Limb (tissue), 2 donors: ENCODE measurements around the gene GNPTG.

Source experiments
- DNase-seq, 2 donors: peaks; one replicate each; pipeline ENCODE4 v3.0.0-alpha.2; 2016; ENCODE audit errors: extremely low spot score in 2 of 2

Gene GNPTG

DNA sequence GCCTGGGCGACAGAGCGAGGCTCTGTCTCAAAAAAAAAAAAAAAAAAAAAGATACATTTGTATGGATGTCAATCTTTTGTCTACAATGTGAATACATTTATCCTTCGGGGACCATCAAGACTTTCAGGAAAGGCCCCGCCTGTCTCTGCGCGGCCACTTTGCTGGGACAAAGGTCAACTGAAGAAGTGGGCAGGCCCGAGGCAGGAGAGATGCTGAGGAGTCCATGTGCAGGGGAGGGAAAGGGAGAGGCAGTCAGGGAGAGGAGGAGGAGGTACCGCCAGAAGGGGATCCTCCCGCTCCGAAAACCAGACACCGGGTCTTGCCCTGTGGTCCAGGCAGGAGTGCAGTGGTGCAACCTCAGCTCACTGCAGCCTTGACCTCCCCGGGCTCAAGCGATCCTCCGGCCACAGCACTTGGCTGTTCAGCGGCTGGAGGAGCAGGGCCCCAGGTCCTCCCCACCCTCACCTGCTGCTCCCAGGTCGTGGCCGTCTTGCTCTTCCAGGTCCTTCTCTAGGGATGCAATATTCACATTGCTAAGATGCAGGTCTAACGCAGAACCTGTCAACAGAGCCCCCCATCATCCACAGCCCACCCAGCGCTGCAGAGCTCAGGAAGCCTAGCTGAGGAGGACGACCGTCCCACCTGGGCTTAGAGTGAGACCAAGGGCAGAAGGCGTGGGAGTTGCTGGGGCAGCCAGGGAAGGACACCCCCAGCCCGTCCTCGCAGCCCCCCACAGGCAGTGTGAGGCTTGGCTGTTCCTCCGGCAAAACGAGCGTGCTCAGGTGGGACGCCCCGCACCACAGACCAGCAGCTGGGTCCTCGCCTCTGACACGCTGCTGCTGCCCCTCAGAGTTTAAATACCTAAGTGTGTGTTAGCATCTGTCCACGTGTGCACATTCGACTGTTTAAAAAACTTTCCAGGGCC is 19.6 kb downstream of the GNPTG start:
- DNase-seq, result no peak

DNA sequence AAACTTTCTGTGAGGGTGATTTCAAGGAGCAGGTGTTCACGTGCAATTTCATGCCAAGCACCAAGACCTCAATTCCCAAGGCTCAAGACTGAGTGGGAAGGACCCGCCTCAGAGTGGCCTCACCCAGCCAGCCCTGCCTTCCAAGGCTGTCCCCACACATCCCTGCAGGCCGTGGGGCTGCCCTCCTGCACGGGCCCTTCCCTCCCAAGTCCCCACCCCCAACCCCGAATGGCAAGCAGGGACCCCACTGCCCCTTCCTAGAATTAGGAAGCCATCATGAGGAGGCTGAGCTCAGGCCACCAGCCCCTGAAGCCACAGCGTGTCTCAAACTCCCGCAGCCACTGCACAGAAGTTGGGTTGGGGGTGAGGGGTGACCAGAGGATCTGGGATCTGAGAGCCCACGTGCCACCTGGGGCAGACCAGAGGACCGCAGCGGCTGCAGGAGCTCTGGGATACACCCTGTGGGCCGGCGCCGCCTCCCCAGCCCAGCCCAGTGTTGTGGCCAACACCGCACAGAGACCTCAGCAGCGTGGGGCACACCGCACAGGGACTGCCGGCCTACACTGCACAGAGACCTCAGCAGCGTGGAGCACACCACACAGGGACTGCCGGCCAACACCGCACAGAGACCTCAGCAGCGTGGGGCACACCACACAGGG is 20.7 kb downstream of the GNPTG start:
- DNase-seq, result no peak

DNA sequence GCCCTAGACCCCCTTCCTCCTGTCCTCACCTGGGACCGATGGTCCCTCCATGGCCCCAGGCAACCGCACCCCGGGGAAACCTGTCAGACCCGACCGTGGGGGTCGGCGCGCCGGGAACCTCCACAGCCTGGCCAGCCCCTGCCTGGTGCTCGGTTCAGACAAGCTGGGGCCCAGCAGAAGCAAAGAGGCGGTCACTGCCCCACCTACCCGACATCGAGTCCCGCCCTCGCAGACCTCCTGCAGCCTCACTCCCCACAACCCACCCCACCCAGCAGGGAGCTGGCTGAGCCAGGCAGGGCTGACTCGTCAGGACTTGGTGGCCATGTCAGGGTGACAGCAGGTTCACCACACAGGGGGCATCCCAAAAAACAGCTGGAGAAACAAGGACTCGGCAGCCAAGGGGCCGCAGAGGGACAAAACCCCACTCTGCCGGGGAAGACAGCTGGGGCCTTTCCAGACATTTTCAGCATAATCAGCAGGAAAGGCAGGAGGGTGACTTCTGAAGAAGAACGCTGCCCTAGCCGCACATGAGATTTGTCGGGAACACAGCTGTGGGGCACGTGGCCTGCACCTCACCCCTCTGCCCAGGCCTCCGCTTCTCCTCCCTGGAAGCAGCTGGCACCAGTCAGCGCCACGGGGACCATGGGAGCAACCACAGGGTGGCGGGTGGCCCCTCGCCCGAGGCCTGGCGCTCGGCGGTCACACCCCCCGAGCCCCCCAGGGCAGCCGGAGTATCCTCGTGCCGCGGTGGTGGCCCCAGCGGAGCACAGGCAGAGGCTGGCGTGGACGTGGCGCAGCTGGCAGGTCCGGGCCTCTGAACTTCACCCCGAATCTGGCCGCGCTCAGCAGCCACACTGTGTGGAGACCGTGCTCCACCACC is 22.9 kb downstream of the GNPTG start:
- DNase-seq, result no peak

DNA sequence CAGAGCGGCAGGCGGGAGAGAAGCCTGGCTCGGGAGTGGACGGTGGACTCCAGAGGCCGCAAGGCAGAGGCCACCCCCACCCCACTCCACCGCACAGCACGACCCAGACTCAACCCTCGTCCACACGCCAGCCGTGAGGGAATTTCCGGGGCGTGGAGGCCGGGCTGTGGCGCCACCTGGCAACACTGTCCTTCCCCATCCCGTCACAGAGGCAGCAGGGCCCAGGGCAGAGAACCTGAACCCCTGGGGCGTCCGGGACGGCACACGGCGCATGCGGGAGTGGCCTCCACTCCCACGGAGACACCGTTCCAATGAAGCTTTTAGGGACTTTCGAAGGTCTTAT is 23.5 kb downstream of the GNPTG start:
- DNase-seq, result no peak

DNA sequence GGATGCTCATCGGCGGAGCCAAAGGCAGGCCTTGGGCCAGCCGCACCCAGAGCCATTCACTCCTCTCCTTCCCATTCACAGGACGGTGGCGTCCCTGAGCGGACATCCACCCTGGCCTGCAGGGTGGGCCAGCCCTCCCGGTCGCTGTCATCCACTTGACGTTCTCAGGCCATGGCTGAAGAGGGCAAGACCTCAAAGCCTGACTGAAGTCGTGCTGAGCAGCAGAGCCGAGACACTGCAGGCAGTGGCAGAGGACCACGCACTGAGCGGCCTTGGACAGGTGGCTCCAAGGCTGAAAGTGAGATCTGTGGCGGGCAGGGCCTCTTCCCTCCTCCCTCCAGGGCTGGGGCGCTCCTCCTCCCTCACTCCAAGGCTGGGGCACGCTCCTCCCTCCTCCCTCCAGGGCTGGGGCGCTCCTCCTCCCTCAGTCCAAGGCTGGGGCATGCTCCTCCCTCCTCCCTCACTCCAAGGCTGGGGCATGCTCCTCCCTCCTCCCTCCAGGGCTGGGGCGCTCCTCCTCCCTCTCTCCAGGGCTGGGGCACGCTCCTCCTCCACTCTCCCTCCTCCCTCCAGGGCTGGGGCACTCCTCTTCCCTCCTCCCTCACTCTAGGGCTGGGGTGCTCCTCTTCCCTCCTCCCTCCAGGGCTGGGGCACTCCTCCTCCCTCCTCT is 24.1 kb downstream of the GNPTG start:
- no peak for DNase-seq

DNA sequence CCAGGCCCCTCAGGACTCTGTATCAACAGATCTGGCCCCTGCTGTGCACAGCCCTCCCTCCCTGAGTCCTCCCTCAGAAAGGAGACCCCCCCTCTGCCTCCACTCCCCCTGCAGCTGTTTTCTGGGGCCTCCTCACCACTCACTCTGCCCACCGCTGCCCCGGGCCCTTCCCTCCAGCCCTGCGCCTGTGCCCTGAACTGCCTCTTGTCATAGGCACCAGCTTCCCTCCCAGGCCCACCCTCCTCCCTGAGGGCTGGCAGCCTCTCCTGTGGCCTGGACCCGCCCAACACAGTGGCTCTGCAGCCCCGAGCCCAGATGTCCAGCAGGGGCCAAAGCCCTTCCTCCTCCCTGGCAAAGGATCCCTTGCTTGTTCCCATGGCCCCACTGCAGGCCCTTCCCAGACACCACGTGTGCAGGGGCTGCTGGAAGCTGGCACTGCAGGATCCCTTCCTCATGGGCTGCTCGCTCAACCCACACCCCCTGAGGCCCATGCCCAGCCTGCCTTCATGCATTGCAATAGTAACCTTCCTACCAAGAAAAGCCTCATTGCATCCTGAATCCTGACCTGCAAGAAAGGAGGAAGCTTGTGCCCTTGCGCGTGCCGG is 25.8 kb downstream of the GNPTG start:
- no peak for DNase-seq

DNA sequence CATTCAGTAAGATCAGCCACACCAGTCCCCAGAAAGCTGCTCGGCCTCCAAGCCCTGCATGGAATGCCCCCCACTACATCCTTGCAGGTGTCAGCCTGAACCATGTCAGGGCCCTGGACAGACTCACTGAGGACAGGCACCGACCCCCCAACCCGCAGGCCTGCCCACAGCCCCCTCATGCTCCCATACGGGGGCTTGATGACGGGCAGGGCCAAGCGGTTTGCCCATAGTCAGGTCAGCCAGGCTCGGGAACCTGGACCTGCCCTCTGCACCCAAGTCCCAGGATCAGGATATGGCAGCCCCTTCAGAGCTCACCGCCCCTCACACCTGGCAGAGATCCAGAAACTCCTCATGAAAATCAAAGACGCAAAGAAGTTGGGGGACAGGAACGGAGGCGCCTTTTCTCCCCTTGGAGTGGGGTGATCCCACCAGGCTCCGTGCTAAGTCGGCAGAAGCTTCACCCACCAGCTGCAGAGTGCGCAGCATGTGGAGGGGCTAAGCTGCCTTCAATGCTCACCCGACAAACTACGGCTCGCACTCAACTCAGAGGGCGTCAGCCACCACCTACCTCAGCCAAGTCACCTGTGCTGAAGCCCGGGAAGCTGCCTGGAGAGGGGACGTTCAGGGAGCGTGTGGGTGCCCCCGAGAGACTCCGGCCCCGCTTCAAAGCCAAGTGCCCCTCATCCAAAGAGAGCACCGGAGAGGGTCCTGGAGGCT is 26.5 kb downstream of the GNPTG start:
- no peak for DNase-seq

DNA sequence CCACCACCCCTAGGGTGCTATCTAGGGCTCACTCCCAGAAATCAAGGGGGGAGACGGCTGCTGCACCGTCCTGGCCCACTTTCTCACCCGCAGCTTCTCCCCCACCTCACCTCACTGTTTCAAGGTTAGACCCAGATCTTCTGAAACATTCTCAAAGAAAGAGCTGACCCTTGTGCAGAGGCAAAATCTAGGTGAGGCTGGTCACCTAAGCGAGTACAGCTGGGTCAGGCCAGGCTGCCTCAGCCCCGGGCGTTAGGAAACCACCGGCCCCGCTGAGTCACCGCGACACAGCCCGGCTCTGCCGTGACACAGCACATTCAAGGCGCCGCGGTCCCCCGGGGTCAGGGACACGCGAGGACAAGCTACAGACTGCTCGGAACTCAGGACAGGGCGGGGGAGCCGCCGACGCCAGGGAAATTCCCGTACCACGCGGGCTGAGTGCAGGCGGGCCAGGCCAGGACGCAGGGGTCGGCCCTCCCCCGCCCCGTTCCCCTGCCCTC is 27.1 kb downstream of the GNPTG start:
- peak in 1 of 2 donors; percentile 64 for DNase-seq

DNA sequence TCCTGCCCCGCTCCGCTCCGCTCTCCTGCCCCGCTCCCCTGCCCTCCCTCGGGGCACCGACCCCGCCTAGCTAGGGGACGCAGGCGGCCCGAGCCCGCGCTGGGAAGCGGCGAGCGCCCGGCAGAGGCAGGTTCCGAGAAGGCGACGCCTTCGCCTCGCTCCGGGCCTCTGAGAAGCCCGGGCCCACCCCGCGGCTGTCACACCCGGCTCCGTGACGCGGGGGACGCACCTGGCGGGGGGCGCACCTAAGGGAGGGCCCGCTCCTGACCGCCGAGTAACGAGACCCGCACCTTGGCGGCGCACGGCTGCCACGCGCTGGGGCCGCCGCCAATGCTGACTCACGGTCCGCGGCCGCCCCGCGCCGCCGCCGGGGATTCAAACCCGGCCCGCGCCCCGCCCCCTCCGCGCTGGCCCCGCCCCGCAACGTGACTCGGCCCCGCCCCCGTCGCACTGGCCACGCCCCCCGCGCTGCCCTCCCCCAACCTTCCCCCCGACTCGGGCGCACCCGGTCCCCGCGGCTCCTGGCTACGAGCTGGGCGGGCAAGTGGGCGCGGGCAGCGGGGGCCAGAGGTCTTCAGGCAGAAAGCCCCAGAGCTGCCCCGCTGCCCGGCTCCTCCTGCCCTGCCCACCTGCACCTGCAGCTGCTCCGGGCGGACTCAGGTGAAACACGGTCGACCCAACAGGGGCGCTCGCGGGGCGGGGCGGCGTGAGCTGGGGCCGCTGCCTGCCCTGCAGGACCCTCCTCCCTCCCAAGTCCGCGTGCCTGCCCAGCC is 27.8 kb downstream of the GNPTG start:
- peak; percentile 6 to 78 for DNase-seq

DNA sequence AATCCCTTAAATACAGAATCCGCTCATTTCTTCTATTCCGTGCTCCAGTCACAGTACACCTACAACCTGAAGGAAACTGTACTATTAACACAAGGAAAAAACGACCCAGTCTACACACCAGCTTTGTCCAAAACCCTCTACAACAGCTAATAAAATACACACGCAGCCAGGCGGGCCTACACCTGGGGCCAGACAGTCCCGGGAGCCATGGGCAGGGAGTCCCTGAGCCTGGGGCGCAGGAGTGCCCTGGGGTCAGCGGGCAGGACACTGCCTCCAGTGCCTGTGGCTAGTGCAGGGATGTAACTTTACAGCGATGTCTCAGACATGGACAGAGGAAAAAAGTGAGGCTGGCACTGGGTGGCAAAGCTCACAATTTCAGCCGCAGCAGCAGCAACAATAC is 28.5 kb downstream of the GNPTG start:
- DNase-seq, result no peak

DNA sequence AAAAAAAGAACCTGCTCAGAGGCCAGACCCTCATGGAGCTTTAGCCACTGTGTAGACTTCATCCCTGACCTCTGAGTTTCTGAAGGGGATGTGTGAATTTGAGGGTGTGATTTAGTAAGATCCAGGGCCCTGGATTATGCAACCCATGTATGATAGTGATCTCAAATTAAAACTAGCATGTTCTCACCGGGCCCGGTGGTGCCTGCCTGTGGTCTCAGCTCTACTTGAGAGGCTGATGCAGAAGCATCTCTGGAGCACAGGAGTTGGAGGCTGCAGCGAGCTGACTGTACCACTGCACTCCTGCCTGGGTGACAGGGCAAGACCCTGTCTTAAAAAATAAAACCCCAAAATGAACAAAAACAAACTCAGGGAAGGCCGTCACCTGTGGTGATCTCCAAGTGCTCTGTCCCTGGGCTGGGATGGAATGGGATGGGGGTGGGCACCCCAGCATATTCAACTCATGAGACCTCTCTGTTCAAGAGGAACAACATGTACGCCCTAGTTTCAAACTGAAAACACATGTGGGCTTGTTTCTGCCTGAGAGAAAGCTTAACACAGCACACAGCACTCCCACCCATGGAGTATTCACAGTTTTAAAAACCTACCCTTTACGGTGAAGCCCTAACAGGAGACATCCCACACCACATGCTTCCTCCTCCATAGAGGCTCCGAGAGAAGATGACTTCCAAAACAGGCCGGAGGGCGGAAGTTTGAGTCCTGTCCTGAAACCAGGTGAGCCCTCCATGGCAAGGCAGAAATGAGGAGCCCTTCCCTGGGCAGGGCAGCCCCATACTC is 30.1 kb downstream of the GNPTG start:
- DNase-seq, result no peak

DNA sequence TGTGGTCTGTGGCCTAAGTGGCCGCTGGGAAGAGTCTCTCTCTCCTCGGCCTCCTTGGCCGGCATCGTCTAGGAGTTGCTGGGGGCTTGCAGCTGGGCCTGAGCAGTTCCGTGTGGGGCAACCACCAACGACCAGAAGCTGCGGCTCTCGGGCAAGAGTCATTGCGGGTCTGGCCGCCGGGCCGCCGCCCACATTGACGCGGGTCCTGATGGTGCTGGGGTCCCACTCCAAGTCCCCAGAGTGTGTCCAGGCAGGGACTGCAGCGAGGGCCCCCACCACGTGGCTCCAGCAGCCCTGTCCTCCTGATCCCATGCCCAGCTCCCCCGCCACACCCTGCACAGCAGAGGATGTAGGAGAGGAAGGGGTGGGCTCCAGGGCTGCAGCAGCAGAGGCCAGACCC is 31.8 kb downstream of the GNPTG start:
- DNase-seq, result no peak

DNA sequence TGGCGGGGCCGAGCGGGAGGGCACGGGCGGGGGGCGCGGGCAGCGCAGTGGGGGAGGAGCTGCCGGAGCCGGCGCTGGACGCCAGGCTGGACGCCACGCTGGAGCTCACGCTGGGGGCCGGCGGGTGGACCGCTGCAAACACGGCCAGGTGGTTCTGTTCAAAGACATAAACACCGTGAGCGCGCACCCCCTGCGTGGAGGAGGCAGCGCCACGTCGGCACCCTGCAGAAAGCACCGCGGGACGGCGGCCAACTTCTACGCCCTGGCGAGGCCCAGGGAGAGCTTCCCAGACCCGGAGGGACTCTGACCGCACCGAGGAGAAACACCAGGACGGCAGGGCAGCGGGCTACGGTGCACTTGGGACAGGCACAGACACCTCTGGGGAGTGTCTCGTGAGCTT is 33.5 kb downstream of the GNPTG start:
- no peak for DNase-seq

DNA sequence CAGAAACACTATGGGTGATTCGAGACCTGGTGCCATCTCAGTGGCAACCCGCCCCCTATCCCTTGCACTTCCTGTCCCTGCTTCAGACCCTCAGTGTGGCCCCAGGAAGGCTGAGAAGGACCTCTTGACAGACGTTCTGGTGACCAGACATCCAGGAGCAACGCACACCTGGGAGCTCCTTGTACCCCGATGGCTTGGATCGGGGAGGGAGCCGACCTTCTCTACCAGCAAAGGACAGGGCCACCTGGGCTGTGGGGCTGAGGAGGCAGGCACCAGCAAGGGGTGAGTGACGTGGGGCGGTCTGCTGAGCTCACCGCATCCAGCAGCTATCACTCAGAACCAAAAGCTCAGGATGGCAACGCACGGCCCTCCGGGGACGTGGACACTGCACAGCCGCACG is 35.6 kb downstream of the GNPTG start:
- DNase-seq, result no peak

DNA sequence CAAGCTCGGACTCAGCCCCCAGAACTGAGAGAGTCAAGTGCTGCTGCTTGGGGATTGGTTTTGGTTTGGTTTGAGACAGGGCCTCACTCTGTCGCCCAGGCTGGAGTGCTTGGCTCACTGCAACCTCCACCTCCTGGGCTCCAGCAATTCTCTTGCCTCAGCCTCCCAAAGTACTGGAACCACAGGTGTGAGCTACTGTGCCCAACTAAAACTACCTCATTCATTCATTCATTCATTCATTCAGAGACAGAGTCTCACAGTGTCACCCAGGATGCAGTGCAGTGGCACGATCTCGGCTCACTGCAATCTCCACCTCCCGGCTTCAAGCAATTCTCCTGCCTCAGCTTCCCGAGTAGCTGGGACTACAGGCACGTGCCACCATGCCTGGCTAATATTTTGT is 38.0 kb downstream of the GNPTG start:
- DNase-seq, result no peak

DNA sequence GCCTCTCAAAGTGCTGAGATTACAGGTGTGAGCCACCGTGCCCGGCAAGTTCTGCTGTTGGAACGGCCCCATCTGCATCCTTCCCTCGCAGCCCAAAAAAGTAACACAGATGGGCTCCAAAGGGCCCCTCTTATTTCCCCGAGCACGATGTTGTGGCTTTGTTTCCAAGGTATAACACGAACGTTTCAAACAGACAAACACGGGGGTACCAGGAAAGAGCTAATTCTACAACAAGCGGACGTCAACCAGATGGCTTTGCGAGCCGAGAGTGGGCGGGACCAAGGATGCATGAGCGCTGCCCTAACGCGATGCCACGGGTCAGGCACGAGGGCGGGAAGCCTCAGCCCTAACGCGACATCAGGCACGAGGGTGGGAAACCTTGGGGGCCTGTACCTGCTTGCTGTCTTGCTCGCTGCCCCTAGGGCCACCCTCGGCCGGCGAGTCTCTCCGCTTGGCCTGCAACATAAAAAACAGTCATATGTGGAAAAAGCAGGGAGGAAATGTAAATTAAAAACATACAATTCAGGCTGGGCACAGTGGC is 38.6 kb downstream of the GNPTG start:
- DNase-seq, result no peak

DNA sequence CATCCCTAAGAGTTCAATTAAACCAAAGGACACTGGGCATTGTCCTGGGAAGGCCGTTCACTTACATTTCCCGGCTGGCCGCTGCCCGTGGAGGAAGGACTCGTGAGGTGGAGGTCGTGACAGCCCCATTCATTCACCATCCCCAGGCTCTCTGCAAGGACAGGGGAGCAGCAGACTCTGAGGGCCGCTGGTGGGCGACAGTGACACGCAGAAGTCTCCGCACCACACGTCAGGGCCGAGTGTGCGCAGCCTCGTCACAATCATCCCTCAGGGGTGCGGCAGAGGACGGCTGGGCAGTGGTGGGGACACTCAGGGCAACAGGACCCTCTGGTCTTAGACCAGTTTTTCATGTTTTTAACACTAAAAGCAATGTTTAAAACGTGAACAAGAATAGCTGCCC is 41.1 kb downstream of the GNPTG start:
- DNase-seq, result no peak

DNA sequence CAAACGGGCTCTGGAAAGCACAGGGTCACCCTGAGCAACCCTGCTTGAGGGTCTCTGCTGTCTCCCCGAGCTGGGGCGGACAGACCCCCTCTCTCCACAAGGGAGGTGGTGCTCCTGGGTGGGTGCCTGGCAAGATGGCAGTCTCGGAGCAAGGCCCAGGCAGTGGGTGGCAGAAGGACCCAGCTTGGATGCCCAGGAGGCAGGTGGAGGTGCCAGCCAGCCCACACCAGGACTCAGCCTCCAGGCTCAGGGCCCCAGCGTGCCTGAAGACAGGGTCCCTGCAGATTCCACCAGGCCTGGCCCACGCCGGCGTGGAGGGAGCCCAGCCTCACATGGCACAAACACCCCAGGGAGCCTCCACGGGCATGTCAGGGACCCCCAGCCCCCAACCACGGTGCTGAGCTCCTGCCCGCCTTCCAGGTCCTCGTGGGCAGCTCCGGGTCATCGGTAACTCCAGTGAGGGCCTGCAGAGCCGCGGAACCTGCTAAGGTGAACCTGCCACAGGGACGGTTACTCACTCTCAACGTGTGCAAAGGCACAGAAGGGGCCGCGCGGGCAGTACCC is 42.0 kb downstream of the GNPTG start:
- no peak for DNase-seq
